GM19351 (cell line): ENCODE data around the gene ZFP3.
"Not testable (repeated sequence)": the region's sequence is repeated elsewhere in the genome, so short reads cannot be mapped to it uniquely, and the experiment has no call there.

Source experiments
- ATAC-seq: cut with Tn5 transposase; IDR thresholded peaks from one replicate; pipeline ENCODE4 v1.9.1; 2021; ENCODE audit warnings: mild to moderate bottlenecking, moderate library complexity; ENCODE audit not compliant: unreplicated experiment

Gene ZFP3

GRCh38 chr17:5123343-5124124, 45.3 kb downstream of the ZFP3 start:
- ATAC-seq: no peak

- ATAC-seq: not testable (repeated sequence)
Observed at GRCh38 chr17:5124125-5124760, 46.0 kb downstream of the ZFP3 start.

DNA sequence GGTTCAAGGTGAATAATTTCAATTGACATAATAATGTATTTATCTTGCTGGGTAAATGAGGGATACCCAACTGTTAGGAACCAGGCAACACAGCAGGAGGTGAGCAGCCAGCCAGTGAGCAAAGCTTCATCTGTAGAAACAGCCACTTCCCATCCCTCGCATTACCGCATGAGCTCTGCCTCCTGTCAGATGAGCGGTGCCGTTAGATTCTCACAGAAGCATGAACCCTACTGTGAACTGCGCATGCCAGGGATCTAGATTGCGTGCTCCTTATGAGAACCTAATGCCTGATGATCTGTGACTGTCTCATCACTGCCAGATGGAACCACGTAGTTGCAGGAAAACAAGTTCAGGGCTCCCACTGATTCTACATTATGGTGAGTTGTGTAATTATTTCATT, 46.6 kb downstream of the ZFP3 start:
- ATAC-seq: not testable (repeated sequence)

DNA sequence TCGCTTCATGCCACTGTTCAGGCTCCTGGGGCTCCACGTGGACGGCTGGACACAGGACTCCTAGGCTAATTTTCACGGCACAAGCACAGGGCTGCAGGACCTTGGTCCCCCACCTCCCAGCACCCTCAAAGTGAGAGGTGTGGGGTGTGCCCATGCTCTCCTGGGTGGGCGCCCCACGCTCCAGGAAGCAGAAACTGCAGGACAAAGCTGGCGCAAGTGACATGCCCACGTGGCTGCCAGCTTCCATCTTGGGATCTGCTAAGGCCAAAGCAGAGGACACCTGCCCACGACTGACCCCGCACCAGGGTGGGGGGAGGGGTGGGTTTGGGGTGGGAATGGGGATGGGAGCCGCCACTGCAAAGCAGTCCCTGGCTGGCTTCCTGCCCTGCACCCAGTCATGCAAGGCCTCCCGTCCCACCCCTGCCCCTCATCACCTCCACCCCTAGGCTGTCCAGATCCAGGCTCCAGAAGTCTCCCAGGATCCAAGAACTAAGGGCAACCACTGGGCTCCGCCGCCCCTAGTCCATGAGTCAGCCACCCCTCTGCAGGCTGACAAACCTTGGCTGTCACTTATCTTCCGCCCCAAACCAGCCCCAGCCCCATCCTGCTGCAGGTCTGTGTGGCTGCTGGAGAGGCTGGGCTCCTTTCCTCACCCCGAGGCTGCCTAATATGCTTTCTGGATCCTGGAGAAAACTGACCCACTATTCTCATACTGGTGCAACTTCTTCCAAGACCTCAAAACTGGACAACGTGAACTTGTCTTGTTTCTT, 48.6 kb downstream of the ZFP3 start:
- ATAC-seq: no peak

- no peak for ATAC-seq
Observed at GRCh38 chr17:5127910-5128309, 49.6 kb downstream of the ZFP3 start.

DNA sequence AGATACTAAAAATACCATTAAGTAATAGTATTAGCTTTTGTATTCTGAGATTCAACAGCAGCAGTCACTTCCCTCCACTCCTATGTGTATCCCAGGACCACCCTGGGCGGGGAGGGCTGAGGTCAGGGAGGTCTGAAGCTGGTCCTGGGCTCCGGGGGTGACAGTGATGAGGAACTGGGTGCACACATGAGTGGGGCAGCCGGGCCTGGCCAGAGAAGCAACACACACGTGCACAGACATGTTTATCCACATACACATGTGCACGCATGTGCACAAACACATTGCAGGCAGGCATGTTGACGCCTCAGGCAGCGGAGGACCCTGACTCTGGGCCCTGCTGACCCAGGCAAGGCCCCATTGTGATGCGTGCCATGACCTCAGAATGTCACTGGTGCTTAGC, 50.1 kb downstream of the ZFP3 start:
- ATAC-seq: not testable (repeated sequence)

DNA sequence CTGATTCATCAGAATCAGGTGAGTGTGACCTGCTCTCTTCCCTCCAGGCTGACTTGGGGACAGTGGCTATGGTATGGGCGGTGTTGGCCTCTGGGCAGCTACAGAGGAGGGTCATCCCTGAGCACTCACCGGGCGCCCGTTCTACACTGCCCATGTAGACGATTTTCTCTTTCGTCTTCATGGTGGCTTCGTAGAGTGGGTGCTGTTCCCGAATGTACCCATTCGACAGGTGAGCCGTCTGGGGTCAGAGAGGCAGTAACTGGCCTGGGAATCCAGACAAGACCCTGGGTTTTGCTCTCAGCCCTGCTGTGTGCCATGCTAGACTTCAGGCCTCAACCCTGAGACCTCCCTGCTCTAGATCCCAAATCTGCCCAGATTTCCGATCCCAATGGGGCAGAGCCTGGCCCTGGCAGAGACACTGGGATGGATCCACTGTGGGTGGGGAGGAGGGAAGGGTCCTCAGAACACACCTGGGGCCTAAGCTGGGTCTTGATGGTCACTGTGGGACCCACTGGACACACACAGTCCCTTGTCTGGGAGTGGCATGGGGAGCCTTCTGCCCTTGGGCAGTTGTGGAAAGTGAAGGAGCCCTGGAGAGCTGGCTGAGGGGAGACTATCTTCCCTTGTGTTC, 50.8 kb downstream of the ZFP3 start:
- no peak for ATAC-seq

DNA sequence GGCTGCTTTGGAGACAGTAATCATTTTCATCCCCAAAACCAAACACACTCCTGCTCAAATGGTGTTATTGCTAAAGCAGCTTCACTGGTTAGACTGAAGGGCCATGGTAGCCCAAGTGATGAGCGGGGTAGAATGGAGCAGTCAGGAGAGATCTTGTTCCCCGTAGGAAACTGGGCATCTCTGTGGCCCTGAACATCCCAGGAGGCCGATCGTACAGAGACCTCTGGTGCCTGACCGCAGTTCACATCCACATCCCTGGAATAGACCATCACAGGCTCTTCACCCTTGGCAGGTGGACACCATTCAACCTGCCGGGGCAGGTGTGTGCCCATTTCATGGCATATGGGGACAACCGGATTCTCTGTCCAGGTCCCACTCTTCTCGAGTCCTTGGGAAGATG, 51.5 kb downstream of the ZFP3 start:
- not testable (repeated sequence) for ATAC-seq

DNA sequence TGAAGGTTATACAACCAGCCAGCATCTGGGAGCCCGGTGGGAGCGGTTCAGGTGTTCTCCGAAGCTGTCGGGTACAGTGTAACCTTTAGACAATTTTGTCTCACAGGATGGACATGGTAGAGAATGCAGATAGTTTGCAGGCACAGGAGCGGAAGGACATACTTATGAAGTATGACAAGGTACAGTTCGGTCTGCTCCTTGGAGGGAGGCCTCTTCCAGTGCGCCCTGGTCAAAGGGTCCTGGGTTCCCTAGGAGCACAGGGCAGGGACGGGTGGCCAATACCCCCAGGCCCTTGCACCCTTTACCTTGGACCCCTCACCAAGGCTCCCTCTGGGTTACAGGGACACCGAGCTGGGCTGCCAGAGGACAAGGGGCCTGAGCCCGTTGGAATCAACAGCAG, 52.0 kb downstream of the ZFP3 start:
- ATAC-seq: not testable (repeated sequence)

DNA sequence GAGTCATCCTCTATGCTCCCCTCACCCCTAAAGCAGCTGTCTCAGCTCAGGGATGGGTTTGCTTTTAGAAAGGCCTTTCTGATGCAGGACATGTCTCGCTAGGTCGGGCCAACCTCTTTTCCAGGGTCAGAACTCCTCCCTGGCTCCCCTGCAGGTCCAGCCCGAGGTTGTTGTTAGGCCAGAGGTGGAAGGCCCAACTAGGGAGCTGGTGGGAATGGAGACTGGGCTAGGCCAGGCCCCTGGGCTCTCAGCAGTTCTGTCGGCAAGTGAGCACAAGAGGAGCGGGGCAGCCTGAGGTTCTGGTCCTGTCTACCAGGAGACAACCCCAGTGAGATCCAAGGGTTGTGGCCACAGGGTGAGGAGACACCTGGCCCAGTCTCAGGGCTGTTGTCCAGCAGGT, 52.4 kb downstream of the ZFP3 start:
- not testable (repeated sequence) for ATAC-seq

GRCh38 chr17:5131146-5131715, 53.0 kb downstream of the ZFP3 start:
- no peak for ATAC-seq

GRCh38 chr17:5131799-5132502, 53.7 kb downstream of the ZFP3 start:
- not testable (repeated sequence) for ATAC-seq

- ATAC-seq: not testable (repeated sequence)
Observed at GRCh38 chr17:5132503-5133225, 54.4 kb downstream of the ZFP3 start.

DNA sequence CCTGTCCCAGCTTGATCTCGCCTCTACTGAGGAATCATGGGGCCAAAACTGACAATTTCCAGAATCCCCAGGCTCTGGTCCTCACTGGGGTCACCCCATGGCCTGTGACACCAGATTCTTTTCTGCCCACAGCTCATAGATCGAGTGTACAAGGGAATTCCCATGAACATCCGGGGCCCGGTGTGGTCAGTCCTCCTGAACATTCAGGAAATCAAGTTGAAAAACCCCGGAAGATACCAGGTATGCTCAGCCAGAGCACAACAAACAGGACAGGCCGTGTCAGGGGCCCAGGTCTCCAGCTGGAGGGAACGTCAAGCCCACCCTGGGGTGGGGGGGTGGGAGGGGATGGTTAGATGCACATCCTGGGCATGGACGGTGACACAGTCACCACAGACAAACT, 55.0 kb downstream of the ZFP3 start:
- ATAC-seq: no peak

- ATAC-seq: not testable (repeated sequence)
Observed at GRCh38 chr17:5133961-5134360, 55.7 kb downstream of the ZFP3 start.

- ATAC-seq: not testable (repeated sequence)
Observed at GRCh38 chr17:5134571-5134970, 56.3 kb downstream of the ZFP3 start.

GRCh38 chr17:5135131-5135712, 57.0 kb downstream of the ZFP3 start:
- not testable (repeated sequence) for ATAC-seq

DNA sequence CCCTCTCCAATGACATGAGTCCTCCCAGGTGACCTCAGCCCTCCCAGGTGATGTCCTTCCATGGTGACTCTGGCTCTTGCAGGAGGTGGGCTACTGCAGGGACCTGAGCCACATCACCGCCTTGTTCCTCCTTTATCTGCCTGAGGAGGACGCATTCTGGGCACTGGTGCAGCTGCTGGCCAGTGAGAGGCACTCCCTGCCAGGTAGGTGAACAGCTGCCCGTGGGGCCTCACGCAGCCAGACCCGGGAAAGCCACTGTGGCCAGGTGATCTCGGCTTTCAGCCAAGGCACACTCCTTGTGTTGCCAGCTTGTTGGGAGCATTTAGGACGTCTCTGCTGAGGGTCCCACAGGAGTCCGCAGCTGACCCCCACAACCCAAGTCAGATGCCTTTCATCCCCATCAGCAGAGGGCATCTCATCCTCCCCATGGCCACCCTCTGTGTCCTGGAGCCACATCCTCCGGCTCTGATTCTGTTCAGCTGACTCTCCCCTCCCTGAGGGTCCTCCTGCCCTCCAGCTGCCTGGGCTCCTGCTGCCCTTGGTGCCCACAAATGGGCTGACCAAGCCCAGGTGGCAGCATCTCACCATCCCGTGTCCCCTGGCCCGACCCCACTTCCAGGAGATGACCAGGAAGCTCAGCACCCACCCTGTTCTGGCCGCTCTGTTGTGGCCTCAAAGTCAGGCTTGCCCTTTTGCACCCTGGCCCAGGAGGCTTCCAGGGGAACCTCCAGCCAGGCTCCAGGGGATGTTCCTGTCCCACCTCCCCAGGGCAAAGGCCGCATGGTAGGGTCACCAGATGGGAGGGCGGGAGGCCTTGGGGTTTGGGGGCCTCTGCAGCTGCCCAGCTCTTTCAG, 57.7 kb downstream of the ZFP3 start:
- ATAC-seq: no peak
